GM15510 (cell line): ENCODE data around the gene PREX1.

ENCODE experiments used
- POLR2A ChIP-seq: IDR thresholded peaks from 3 replicates; pipeline ENCODE4 v1.6.1; 2011; ENCODE audit warnings: borderline replicate concordance; ENCODE audit not compliant: insufficient read length; ENCODE audit errors: extremely low read depth

PREX1 gene

GRCh38 chr20:48716541-48716940 is 111.3 kb downstream of the PREX1 start:
- TF ChIP-seq POLR2A = no peak

DNA sequence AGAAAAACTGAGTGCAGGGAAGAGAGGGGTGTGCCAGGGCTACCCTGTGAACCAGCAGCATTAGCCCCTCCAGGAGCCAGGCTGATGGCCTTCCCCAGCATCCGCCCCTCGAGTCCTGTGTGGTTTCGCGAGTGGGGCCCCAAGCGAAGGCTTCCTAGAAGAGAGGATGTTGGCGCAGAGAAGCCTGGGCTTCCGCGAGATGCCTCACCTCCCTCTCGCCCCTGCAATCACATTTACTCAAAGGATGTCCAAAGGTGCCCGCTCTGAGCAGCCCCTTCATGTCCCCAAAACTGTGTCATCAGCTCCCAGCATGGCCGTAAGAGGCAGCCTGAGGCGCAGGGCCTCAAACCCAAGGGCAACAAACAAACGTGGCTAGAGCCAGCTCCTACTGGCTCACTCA is 111.7 kb downstream of the PREX1 start:
- no peak for TF ChIP-seq POLR2A

GRCh38 chr20:48714764-48715163 is 113.0 kb downstream of the PREX1 start:
- TF ChIP-seq POLR2A = no peak

GRCh38 chr20:48711696-48712464 is 115.9 kb downstream of the PREX1 start:
- no peak for TF ChIP-seq POLR2A

- no peak for TF ChIP-seq POLR2A
Measured at GRCh38 chr20:48711044-48711428, 116.8 kb downstream of the PREX1 start.

DNA sequence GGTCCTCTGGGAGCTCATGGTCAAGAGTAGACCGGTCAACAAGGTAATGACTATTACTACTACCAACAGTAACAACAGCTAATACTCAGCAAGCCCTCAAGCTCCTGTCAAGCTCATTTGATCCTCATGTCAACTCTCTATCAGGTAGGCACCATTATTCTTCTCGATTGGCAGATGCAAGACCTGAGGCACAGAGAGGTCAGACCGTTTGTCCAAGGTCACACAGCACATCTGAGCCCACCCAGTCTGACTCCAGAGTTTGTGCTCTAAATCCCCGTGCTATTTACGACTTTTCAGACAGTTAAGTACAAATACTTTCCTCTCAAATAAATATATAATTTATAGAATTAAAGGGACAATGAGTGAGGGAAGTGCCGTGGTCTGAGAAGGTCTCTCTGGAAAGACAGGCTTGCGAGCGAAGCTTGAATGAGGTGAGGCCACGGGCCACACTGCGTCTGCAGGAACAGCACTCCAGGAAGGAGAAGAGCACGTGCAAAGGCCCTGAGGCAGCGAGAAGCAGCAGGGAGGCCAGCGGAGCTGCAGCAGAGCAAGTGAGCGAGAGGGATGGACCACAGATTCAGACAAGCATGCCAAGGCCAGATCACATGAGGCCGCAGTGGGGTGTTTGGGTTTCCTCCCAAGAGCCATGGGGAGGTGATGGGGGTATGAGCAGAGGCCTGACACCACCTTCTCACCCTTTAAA is 117.3 kb downstream of the PREX1 start:
- no peak for TF ChIP-seq POLR2A

DNA sequence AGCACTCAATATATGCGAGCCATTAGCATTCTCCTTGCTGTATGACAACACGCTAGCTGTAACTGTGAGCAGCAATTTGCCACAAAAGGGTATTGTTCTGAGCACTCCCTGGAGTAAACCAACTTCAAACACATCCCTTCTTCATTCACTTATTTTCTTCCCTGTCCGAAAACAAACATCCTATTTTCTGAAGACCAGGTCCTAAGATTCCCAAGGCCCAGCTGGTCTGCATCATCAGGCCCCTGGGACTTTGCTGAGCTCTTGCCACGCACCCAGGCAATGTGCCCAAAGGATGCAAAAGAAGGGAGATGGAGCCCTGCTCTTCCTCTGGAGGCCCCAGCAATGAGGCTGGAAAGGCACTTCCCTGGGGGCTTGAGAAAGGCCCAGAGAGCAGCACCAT is 118.1 kb downstream of the PREX1 start:
- TF ChIP-seq POLR2A = no peak

GRCh38 chr20:48709058-48709691 is 118.6 kb downstream of the PREX1 start:
- no peak for TF ChIP-seq POLR2A

DNA sequence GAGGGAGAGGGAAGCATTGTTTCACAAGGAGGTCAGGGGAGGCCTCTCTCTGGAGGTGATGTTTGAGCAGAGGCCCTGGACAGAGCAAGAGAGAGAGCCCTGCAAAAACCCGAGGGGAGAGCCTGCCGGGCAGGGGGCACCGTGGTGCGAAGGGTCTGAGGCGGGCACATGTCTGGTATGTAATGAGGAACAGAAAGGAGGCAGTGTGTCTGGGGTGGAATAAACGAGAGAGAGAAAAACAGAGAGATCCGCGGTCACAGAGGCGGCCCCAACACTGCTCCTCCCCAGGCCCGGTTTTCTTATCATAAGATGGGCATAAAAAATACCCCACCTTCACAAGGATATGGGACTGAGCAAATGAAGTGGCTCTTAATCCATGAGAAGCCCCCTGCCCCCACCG is 119.2 kb downstream of the PREX1 start:
- TF ChIP-seq POLR2A = no peak

DNA sequence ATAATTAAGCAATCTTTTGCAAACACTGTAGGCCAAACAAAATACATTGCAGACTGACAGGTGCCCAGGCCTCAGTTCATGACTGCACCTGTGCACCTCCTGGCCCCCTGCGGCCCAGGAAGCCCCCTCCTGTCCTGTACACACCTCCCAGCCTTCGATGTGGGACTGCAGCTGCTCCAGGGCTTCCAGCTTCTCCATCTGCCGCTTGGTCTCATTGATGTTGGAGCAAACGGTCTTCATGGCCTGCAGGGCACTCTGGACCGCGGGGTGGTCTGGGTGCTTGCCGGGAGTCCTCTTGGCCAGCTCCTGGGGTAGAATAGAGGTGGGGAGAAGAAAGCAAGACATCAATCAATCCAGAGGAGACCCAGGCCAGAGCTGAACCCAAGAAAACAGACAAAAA is 119.7 kb downstream of the PREX1 start:
- no peak for TF ChIP-seq POLR2A

GRCh38 chr20:48706710-48707365 is 121.0 kb downstream of the PREX1 start:
- no peak for TF ChIP-seq POLR2A

- no peak for TF ChIP-seq POLR2A
Measured at GRCh38 chr20:48706116-48706656, 121.6 kb downstream of the PREX1 start.

DNA sequence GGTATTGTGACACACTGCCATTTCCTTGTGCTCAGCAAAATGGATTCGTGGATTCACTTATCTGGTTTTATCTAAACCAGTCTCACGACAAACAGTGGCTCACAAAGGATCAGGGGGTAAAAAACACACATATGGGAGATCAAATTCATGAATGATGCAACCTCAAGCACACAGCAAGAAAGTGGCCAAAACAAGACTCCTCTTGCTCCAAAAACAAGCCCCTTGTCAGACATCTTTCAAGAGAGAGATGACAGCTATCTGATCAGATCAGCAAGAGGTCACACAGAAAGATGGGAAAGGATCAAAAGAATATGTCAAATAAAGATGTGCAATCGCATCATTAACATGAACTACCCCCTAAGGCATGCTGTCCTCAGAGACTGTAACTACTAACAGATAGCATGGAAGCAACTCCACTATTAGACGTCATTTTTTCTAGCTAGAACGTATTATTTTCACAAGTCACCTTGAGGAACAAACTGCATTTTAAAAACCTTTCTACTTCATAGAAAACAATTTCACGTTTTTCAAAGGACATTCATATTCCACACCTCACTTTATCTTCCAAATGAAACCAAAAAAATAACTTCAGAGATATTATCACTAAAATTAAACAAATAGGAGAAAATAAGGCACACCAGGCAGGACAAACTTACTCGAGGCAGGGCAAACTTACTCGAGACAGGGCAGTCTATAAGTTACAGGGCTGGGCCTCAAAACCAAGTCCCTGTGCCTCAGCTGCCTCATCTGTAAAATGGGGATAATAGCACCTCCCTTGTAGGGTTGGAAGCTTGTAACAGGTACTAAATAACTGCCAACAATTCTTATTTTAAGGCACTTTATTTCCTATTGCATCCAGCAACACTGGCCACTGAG is 122.3 kb downstream of the PREX1 start:
- no peak for TF ChIP-seq POLR2A

DNA sequence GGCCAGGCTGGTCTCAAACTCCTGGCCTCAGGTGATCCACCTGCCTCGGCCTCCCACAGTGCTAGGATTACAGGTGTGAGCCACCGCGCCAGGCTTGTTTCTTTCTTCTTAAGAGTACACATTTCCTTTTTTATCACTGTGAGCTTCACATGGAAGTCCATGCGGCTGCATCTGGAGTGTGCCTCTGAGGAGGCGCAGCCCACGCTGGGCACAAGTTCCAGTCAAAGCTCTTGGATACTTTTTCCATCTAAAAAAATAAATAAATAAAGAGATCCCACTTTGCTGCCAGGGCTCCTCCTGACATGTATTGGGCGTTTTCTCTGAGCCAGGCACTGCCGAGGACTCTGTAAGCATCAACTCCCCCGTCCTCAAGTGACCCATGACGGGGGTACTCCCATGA is 123.0 kb downstream of the PREX1 start:
- TF ChIP-seq POLR2A = no peak
